ENCODE measurements around the gene IL17RA.

GRCh38 chr22:17117400-17117799 lies 32.6 kb downstream of the IL17RA start:
- TF ChIP-seq POLR2A (IDR thresholded peaks at IDR 0.05), result no peak
- no peak for TF ChIP-seq EP300 (IDR thresholded peaks at IDR 0.05)
- TF ChIP-seq CTCF (IDR thresholded peaks at IDR 0.05), result no peak

Measured in tibial nerve (tissue), 4 donors.